SU-DHL-6 (cell line): ENCODE measurements around the gene STYXL1.
"Not testable (repeated sequence)": the region's sequence is repeated elsewhere in the genome, so short reads cannot be mapped to it uniquely, and the experiment has no call there.

ENCODE experiments used
- H2AFZ ChIP-seq: fragments of 200-600 bp; sonication (generic); 2 replicates; pipeline ENCODE4 v1.6.1; 2014; ENCODE audit warnings: low read depth, mild to moderate bottlenecking, moderate library complexity, mixed read lengths, antibody characterized with exemption, low read length; ENCODE audit not compliant: severe bottlenecking
- H3F3A ChIP-seq: fragments of 200-600 bp; shearing (Covaris generic); 2 replicates; pipeline ENCODE4 v1.6.0; 2016; ENCODE audit warnings: antibody characterized with exemption, mild to moderate bottlenecking; ENCODE audit not compliant: insufficient read depth
- H3K27ac ChIP-seq: fragments of 200-600 bp; sonication (generic); 2 replicates; pipeline ENCODE4 v1.5.1; 2016; ENCODE audit warnings: low read depth, mild to moderate bottlenecking, low read length, moderate library complexity, mixed read lengths
- H3K27me3 ChIP-seq: fragments of 200-600 bp; sonication (generic), shearing (Covaris generic); 2 replicates; pipeline ENCODE4 v1.6.0; 2014; ENCODE audit warnings: mild to moderate bottlenecking, low read length
- H3K36me3 ChIP-seq: fragments of 200-600 bp; sonication (generic); 2 replicates; pipeline ENCODE4 v1.6.1; 2014; ENCODE audit warnings: mild to moderate bottlenecking, low read length, mixed read lengths
- H3K4me2 ChIP-seq: fragments of 300-600, 200-600 bp; shearing (Covaris generic), sonication (generic); 2 replicates; pipeline ENCODE4 v1.6.0; 2014; ENCODE audit warnings: low read length, low read depth, mild to moderate bottlenecking; ENCODE audit not compliant: poor library complexity, severe bottlenecking
- H3K4me3 ChIP-seq: fragments of 200-600 bp; sonication (generic); 2 replicates; pipeline ENCODE4 v1.5.1; 2014; ENCODE audit warnings: antibody characterized with exemption, low read length, mild to moderate bottlenecking, mixed read lengths; ENCODE audit not compliant: insufficient read depth, poor library complexity, severe bottlenecking
- H3K79me2 ChIP-seq: fragments of 200-600 bp; sonication (generic); 2 replicates; pipeline ENCODE4 v1.6.1; 2014; ENCODE audit warnings: mild to moderate bottlenecking, low read length, moderate library complexity; ENCODE audit not compliant: insufficient read depth
- H3K9ac ChIP-seq: fragments of 200-600 bp; sonication (generic); 2 replicates; pipeline ENCODE4 v1.7.0; 2014; ENCODE audit warnings: mild to moderate bottlenecking, low read length
- H3K9me2 ChIP-seq: fragments of 200-600 bp; sonication (generic); replicated peaks from 2 replicates; pipeline ENCODE4 v1.6.1; 2014; ENCODE audit warnings: low read length; ENCODE audit not compliant: insufficient read depth
- H3K9me3 ChIP-seq: fragments of 200-600 bp; sonication (generic); 2 replicates; pipeline ENCODE4 v1.6.1; 2014; ENCODE audit warnings: low read length, mixed read lengths; ENCODE audit not compliant: insufficient read depth
- H4K20me1 ChIP-seq: fragments of 200-600 bp; sonication (generic); 2 replicates; pipeline ENCODE4 v1.6.1; 2014; ENCODE audit warnings: low read depth, mild to moderate bottlenecking, antibody characterized with exemption, low read length, moderate library complexity, mixed read lengths
- EZH2phosphoT487 ChIP-seq: fragments of 200-600 bp; sonication (generic), shearing (Covaris generic); conservative IDR thresholded peaks from 2 replicates; pipeline ENCODE4 v1.6.1; 2018; ENCODE audit warnings: mild to moderate bottlenecking, antibody characterized with exemption, low read length, moderate library complexity, mixed read lengths
- TF ChIP-seq, protein P1 (sequence below): fragments of 200-600 bp; sonication (generic); IDR thresholded peaks from one replicate; pipeline ENCODE4 v1.5.1; 2017; ENCODE audit warnings: antibody characterized with exemption, mild to moderate bottlenecking, low read length, moderate library complexity; ENCODE audit not compliant: insufficient read depth, poor library complexity, severe bottlenecking

Gene STYXL1, protein sequence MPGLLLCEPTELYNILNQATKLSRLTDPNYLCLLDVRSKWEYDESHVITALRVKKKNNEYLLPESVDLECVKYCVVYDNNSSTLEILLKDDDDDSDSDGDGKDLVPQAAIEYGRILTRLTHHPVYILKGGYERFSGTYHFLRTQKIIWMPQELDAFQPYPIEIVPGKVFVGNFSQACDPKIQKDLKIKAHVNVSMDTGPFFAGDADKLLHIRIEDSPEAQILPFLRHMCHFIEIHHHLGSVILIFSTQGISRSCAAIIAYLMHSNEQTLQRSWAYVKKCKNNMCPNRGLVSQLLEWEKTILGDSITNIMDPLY

DNA sequence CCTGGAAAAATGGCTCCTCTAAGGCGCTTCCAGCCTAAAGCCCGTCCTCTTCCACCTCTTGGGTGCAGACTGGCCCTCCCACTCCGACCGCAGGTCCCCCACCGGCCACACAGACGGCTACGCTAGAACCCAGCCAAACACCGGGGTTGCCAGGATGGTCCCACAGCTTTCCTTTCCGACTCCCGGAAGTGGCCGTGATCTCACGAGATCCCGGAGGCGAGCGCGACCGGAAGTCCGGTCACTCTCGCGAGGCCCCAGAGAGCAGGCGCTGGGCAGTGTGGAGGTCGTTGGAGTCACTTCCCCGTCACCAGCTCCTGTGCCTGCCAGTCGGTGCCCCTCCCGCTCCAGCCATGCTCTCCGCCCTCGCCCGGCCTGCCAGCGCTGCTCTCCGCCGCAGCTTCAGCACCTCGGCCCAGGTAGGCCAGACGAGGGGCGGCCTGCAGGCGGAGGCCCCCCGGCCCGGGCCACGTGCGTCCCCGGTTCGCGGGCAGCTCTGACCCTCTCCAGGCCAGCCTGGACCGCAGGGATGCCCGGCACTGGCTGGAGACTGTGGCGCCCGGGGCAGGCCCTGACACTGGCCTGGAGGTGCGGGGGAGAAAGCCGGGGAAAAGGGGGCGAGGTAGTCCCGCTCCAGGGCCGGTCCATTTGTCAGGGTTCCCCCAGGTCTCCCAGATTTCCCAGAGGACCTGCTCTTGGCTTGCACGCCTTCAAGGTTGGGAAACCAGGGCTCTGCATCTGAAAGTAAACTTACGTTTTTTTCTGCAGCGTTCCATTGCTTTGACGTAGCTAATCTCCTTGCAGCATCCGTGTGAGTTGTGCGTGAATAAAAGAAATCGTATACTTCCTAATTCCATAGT, at the start of gene STYXL1, which contains the start of gene MDH2:
Gene STYXL1, minus strand, starts transcription at position 190 of the 857 bp plus-strand sequence. CDS start 17,477 bp downstream, outside the sequence.
Gene MDH2, plus strand, starts transcription at position 296 of the 857 bp plus-strand sequence. Its CDS starts 55 bp downstream, at position 351.
- peak within 1 kb of the TSS; percentile 87 for H2AFZ ChIP-seq
- peak within 1 kb of the TSS; percentile 65 for H3K27ac ChIP-seq
- H3F3A ChIP-seq: no peaks in the 10 kb centered on the region
- H3K9me3 ChIP-seq: no peaks in the 10 kb centered on the region
- no peak for TF ChIP-seq EZH2phosphoT487
- TF ChIP-seq, protein P1, sequence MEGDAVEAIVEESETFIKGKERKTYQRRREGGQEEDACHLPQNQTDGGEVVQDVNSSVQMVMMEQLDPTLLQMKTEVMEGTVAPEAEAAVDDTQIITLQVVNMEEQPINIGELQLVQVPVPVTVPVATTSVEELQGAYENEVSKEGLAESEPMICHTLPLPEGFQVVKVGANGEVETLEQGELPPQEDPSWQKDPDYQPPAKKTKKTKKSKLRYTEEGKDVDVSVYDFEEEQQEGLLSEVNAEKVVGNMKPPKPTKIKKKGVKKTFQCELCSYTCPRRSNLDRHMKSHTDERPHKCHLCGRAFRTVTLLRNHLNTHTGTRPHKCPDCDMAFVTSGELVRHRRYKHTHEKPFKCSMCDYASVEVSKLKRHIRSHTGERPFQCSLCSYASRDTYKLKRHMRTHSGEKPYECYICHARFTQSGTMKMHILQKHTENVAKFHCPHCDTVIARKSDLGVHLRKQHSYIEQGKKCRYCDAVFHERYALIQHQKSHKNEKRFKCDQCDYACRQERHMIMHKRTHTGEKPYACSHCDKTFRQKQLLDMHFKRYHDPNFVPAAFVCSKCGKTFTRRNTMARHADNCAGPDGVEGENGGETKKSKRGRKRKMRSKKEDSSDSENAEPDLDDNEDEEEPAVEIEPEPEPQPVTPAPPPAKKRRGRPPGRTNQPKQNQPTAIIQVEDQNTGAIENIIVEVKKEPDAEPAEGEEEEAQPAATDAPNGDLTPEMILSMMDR: no peak
- peaks cover 6% of the 10 kb centered on the region; the same call in 1 of the 2 replicates for H4K20me1 ChIP-seq
- H3K36me3 ChIP-seq: no peaks in the 10 kb centered on the region
- H3K9ac ChIP-seq: peak within 1 kb of the TSS; percentile 97
- peaks cover 90% of the 10 kb centered on the region for H3K79me2 ChIP-seq
- peak within 1 kb of the TSS; percentile 69 for H3K4me2 ChIP-seq
- H3K27me3 ChIP-seq: no peaks in the 10 kb centered on the region
- H3K4me3 ChIP-seq: peak within 1 kb of the TSS; percentile 92
- H3K9me2 ChIP-seq: no peaks in the 10 kb centered on the region

DNA sequence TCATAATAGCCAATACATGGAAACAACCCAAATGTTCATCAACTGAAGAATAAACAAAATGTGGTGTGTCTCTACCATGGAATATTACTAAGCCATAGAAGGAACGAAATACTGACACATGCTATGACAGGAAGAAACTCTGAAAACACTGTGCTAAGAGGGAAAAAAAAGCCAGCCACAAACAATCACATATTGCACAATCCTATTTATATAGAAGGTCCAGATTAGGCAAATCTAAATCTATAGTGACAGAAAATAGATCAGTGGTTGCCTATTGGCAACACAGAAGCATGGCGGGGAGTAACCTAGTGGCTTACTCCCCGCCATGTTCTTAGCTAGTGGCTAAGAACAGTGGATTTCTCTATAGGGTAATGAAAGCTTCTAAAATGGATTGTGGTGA, 48.1 kb upstream of the STYXL1 start:
- H3K4me2 ChIP-seq: no peak overlapping the region
- H3K9me3 ChIP-seq: no peaks in the 10 kb centered on the region
- H3K27me3 ChIP-seq: no peaks in the 10 kb centered on the region
- no peaks in the 10 kb centered on the region for H3K79me2 ChIP-seq
- H3K9me2 ChIP-seq: no peaks in the 10 kb centered on the region
- no peak overlapping the region for H3K4me3 ChIP-seq
- H3K27ac ChIP-seq: no peak overlapping the region
- no peaks in the 10 kb centered on the region for H3F3A ChIP-seq
- H4K20me1 ChIP-seq: no peaks in the 10 kb centered on the region
- no peak overlapping the region for H2AFZ ChIP-seq
- H3K9ac ChIP-seq: no peak overlapping the region
- TF ChIP-seq EZH2phosphoT487: no peak
- TF ChIP-seq, protein P1: no peak
- no peaks in the 10 kb centered on the region for H3K36me3 ChIP-seq

DNA sequence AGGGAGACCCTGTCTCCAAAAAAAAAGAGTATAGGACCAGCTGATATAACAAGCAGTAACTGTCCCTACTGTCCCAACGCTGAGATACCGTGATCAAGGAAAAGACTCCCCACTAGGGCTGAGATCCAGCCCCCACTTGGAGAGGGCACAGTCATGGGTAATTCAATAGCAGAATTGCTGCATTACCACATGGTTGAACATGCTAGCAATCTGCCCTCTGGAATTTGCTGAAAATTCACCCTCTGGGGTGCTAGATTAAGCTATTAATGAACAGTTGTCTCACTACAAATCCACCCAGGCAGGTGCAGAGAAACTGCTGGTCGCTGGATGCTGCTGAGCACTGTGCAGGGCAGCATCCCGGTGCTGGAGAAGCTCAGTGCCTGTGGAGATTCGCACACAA, 46.5 kb upstream of the STYXL1 start:
- H3K9me2 ChIP-seq, H3K4me2 ChIP-seq, H3K27me3 ChIP-seq, H3K9ac ChIP-seq, H3K36me3 ChIP-seq, H3K79me2 ChIP-seq, H3K4me3 ChIP-seq, H3K9me3 ChIP-seq, H2AFZ ChIP-seq, H3K27ac ChIP-seq, H3F3A ChIP-seq, H4K20me1 ChIP-seq: not testable (repeated sequence)

DNA sequence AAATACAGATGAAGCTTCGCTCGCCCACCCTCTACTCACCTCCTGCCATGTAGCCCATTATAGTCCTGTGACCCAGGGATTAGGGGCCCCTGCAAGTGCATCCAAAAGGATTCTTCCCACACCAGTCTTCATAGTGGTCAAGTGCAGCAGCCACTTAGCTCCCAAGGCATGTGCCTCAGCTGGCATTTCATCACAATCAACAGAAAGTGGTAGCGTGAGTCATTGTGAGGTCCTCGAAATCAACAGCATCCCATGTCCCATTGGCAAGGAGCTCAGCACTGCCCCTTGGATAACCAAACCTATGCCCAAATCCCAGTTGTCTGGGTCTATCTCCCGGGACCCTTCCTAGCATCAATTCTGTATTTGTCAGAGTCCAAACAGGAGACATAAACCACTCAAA, 45.7 kb upstream of the STYXL1 start:
- H3K4me2 ChIP-seq, H3K36me3 ChIP-seq, H3K27ac ChIP-seq, H3K4me3 ChIP-seq, H3K9me2 ChIP-seq, H3F3A ChIP-seq, H3K79me2 ChIP-seq, H2AFZ ChIP-seq, H3K27me3 ChIP-seq, H3K9me3 ChIP-seq, H4K20me1 ChIP-seq, H3K9ac ChIP-seq: not testable (repeated sequence)
